HG03342 (cell line): ENCODE data around the gene DDRGK1.

Experiments
- ATAC-seq: cut with Tn5 transposase; IDR thresholded peaks from one replicate; pipeline ENCODE4 v1.9.1; 2021; ENCODE audit warnings: mild to moderate bottlenecking, moderate library complexity; ENCODE audit not compliant: unreplicated experiment

The DDRGK1 gene

GRCh38 chr20:3204124-3204794 lies at the start of gene DDRGK1:
Gene DDRGK1 (minus strand): TSS chr20:3204682. CDS start chr20:3204627, 55 bp downstream.
- peak; percentile 73 for ATAC-seq

DNA sequence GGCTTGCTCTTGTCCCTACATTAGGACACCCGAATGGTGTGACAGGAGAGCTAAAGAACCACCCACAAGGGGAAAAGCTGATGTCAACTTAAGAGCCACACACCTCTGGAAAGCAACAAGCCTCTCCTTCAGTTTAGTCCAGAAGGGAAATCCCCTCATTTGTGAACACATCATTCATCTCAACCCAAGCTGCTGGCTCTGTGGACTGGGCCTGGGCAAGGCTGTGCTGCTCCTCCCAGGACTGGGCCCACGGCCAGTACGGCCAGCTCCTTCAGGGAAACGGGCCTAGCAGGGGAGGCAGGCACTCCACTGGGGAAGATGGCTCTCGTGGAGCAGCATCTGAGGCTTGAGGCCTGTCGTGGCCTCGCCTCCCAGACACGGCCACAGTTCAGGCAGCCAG lies 47.3 kb upstream of the DDRGK1 start:
- ATAC-seq: no peak

GRCh38 chr20:3250091-3250504 lies 45.6 kb upstream of the DDRGK1 start:
- ATAC-seq: no peak

- no peak for ATAC-seq
These were observed 44.5 kb upstream of the DDRGK1 start for GRCh38 chr20:3248993-3249347.

- ATAC-seq: no peak
These were observed 43.9 kb upstream of the DDRGK1 start for GRCh38 chr20:3248167-3248992.

- ATAC-seq: no peak
These were observed 43.2 kb upstream of the DDRGK1 start for GRCh38 chr20:3247638-3248037.

GRCh38 chr20:3246682-3247081 lies 42.2 kb upstream of the DDRGK1 start:
- no peak for ATAC-seq

DNA sequence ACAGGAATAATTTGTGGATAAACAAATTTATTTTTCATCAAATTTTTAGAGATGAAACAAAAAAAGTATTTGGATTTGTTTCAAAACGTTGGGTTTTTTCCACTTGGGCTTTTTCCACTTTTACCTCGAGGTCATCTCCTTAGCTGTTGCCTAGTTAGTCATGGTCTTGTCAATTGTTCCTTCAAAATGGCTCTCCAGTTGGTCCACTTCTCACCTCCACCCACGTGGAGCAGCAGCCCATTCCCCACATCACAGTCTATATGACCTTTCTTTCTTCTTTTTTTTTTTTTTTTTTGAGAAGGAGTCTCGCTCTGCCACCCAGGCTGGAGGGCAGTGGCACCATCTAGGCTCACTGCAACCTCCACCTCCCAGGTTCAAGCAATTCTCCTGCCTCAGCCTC lies 41.2 kb upstream of the DDRGK1 start:
- ATAC-seq: no peak

GRCh38 chr20:3245156-3245555 lies 40.7 kb upstream of the DDRGK1 start:
- no peak for ATAC-seq

DNA sequence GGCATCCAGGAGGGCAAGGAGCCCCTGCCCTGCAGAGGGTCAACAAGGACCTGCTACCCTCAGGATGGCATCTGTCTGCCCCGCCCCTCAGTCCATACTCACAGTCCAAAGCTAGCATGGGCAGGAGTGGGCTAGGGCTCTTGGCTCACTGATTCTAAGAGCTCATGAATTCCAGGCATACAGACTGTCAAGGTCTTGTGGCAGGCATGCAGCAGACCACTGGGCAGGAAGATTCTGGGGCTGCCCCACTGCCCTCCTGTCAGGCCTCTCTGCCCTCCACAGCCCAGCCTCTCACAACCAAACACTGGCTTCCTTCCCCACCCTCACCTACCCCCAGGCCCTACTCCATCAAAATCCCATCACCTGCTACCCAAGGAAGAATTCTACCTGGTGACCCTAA lies 40.1 kb upstream of the DDRGK1 start:
- no peak for ATAC-seq

DNA sequence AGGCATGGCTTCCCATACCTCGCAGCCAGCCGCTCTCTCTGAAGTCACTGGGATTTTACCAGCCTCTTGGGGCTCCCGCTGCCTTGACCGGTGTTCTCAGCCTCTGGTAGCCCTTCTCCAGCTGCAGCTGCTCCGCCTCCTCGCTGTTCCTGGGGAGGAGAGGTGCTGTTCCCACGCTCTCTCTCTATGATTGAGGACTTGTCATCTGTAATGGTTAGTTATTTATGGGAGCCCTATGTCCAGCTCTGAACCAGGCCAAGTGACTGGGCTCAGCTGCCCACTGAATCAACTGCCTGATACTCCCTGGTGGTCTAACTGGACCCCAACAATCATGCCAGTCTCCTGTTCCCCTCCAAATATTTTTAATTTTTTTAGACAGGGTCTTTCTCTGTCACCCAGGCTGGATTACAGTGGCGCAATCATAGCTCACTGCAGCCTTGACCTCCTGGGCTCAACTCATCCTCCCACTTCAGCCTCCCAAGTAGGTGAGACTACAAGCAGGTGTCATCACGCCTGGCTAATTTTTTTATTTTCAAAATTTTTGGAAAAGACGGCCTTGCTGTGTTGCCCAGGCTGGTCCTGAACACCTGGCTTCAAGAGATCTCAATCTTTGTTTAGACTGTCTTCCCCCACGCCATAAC lies 39.4 kb upstream of the DDRGK1 start:
- no peak for ATAC-seq

GRCh38 chr20:3242172-3242692 lies 37.8 kb upstream of the DDRGK1 start:
- no peak for ATAC-seq

DNA sequence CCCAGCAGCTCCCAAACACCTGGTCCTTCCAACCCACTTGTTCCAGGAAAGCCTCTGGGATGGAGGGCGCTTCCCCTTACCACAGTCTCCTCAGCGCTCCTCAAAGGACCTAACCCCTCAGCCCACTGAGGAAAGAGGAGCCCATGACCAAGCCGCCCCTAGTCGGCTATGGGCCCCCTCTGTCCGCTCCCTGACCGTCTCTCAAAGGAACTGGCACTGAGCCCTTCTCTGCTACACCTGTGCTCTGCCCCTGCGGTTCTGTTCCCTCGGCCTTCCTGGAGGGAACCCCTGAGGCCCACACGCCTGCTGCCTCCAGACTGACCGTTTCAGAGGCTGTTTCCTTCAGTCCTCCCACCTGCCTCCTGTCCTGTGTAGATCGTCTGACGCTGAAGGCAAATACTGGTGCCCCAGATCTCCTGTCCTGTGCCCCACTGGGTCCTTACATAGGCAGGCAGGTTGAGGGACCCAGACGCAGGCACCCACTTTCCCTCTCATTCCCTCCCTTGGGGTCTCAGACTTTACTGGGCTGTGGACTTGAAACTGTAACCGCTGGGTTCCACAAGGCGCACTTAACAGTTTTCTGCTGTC lies 36.4 kb upstream of the DDRGK1 start:
- no peak for ATAC-seq

DNA sequence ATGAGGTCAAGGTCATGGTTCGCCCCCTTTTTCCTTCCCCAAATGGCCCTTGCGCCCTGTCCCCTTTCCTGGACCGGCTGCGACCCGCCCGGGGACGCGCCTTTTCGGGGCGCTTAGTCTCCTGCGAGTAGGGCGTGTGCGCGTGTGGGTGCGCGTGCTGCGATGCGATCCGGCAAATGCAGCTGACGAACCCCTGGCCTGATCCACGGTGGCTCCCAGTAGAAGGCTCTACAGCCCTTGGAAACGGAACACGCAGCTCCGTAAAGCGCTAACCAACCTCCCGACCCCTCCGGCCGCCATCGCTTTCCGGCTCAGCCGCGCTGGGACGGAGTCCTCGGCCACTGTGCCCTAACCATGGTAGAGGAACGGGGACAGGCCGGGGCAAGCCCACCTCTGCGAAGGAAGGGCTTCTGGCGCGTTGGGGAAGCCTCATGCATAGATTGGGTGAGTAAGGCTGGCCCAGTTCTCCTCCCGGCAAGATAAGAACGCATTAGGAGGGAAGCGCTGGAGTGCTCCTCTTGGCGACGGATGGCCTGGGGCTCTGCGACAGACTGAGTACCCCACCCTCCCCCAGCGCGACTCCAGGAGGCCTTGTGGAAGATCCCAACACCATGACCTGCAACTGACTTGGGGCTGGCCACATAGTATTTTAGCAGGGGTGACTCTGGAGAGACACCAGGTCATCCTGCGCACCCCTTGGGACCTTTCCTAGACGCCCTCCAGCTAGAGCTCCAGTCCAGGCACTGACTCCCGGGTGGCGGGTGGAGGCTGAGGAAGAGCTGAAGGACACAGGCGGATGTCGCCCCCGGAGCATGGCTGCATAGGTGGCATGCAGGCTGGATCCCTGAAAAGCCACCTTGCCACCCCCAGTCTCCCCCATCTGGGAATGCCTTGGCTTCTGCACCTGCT lies 35.6 kb upstream of the DDRGK1 start:
- ATAC-seq: no peak

DNA sequence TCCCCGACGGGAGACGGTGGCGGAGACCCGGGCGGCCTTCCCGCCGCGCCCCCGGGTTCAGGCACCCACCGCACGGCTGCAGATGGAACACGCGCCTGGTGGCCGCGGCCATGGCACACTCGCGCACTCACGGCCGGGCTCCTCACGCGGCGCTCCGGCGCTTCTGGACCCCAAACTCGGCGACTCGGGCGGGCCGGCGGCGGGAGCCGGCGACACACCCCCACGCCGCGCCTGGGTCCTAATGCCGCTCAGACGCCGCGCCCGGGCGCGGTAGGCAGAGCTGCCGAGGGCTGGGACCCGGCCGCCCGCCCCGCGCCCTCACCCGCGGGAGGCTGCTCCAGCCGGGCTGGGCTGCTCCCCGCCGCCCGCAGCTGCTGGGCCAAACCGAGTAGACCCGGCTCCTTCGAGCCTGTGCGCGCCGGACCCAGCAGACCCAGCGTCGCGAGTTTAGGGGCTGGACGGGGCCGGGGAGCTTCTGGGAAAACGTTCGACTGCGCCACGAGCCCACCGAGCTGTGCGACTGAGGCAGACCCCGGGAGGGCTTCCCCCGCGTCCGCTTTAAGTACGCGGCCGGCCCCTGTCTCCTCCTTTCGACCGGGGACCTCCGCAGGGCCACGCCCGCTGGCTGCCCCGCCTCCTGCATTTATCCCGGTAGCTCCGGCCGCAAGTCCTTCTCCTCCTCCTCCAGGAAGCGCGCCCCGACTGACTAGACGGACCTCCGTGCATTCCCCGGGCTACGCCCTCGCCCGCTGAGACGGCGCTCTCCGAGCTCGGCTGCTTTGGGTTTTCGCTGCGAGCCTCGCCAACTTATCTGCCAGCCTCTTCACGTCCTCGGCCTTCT lies 34.8 kb upstream of the DDRGK1 start, which contains the start of gene SLC4A11:
TSS of gene SLC4A11 (minus strand) at position 165 of the 841 bp plus-strand sequence. CDS start at position 112, 53 bp downstream.
- ATAC-seq: peak; percentile 55

GRCh38 chr20:3238616-3239025 lies 34.1 kb upstream of the DDRGK1 start:
- ATAC-seq: peak; percentile 54

GRCh38 chr20:3237958-3238615 lies 33.6 kb upstream of the DDRGK1 start:
- ATAC-seq: no peak
